ENCODE measurements around the gene NREP.

DNA sequence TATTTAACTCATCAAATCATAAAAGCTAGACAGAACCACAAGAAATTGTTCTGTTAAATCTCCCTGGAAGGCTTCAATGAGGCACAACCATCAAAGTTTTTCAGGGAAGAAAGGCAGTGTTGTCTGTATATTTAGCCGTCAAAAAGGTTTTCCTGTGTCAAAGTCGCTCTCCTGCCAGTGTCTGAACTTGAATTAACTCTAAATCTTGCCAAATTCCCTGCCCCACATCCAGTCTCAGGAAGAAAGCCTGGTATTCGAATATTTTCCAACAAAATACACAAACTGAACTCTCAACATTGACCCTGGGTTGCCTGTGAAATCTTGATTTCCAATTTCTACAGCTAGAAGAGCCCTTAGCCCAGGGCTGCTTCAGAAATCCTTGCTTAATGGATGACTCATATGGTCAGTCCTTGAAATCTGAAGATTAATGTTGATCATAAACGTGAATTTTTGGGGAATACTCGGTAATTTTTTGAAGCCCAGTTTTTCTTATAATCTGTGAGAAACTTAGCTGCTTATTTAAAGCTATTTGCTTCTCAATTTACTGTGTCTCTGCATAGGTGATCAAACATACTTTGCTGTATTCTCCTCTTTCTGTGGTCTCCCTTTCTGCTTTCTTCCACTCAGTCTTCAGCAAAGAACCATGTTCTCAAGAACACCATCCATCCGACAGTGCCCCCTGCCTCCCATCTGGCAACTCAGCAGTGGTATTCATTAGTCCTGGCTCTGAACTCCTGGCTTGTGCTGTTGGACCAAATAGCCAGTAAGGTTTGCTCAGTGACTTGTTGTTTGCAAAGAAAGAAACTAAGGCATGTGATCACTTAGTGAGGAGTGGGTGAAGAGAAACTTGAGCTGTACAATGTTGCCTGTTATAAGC is 58.9 kb downstream of the NREP start:
- TF ChIP-seq POLR2A (IDR thresholded peaks at IDR 0.05; ENCODE audit: low read length) (no peak), GATA1 (IDR thresholded peaks at IDR 0.05; ENCODE audit: low read depth, low read length) (no peak)

All from erythroblast (primary cell).